Ovary (tissue), 9 donors: Measurements from ENCODE around the gene ZMIZ1. TPM values are rescaled to one million over a fixed set of nuclear protein-coding genes. Genes with fewer than 3 reads are reported as not detected.

Experiments
- DNase-seq, 5 donors: peaks; one replicate each; pipeline ENCODE4 v3.0.0-alpha.2; 2019 to 2020
- H3K27ac ChIP-seq, 2 donors: fragments of 200-600 bp; one replicate each; pipeline versions ENCODE4 v1.5.1 to v1.8.0; 2019 to 2022
- H3K27me3 ChIP-seq: fragments of 200-600 bp; one replicate; pipeline ENCODE4 v1.8.0; 2022
- H3K36me3 ChIP-seq: fragments of 200-600 bp; sonication (generic); one replicate; pipeline ENCODE4 v1.5.1; 2019
- H3K4me1 ChIP-seq: one replicate; pipeline ENCODE4 v1.8.1; 2013; ENCODE audit warnings: mild to moderate bottlenecking, moderate library complexity; ENCODE audit not compliant: insufficient read depth
- H3K4me3 ChIP-seq: fragments of 200-600 bp; sonication (generic); one replicate; pipeline ENCODE4 v1.5.1; 2017
- H3K9me3 ChIP-seq, 2 donors: fragments of 200-600 bp in 1 of 2; sonication (generic) in 1 of 2; one replicate each; pipeline versions ENCODE4 v1.5.1 to v1.8.1; 2013 to 2019; ENCODE audit warnings: mild to moderate bottlenecking in 1 of 2, moderate library complexity in 1 of 2
- CTCF ChIP-seq, 3 donors: fragments of 450-650 bp in 2 of 3; fragments of 200-600 bp in 1 of 3; IDR thresholded peaks; one replicate each; pipeline versions ENCODE4 v1.5.1 to v1.8.0; 2016 to 2022; ENCODE audit warnings: antibody characterized with exemption in 3 of 3, mild to moderate bottlenecking in 1 of 3
- EP300 ChIP-seq: sonication (generic); formaldehyde crosslinking; IDR thresholded peaks from one replicate; pipeline ENCODE4 v1.6.1; 2017; ENCODE audit warnings: antibody characterized with exemption
- POLR2A ChIP-seq: fragments of 450-650 bp; IDR thresholded peaks from one replicate; pipeline ENCODE4 v1.6.1; 2017; ENCODE audit warnings: antibody characterized with exemption, mild to moderate bottlenecking, moderate library complexity
- WGBS, 3 donors: extraction: QIAGEN DNeasy Blood & Tissue Kit in 1 of 3; methylation state at CpG; one replicate each; pipeline versions ENCODE4 v1.1.5 to v1.1.7; 2013 to 2017; 5-methylcytosine and 5-hydroxymethylcytosine counted together
- intact Hi-C, 4 donors: fragments of 100-400 bp; cut with DNase I; formaldehyde crosslinking; loops; one replicate each; pipeline versions ENCODE4 v1.11.0 to v1.15.1; 2022 to 2023
- polyA plus RNA-seq, 2 donors: library from polyadenylated mRNA; stranded (reverse); fragments of 200-250 nt in 1 of 2; fragments of 350-450 nt in 1 of 2; fragmentation: Illumina TruSeq in 1 of 2; extraction: RNeasy Lipid Tissue Mini Kit (QIAGEN cat#74804) in 1 of 2; gene quantifications; one replicate each; pipeline ENCODE4 v1.2.3, GENCODE V29; 2013 to 2014
- total RNA-seq, 7 donors: library from RNA; depleted of rRNA in 2 of 7; stranded (reverse); fragments of >200 nt in 2 of 7; fragmentation: NEBNext Ultra II Directional in 3 of 7; extraction: Animal tissue kit (Norgen Biotek cat#: 25700) in 3 of 7; gene quantifications; one replicate each; pipeline versions ENCODE4 v1.1.0 to v1.2.4, GENCODE V29; 2016 to 2023
- donor health status: DM: no; HTN: no; CAD: no; lungs with moderate emphysema.
- donor health status: DM: no; HTN: no; CAD: no.
- donor health status: Bipolar disorder and iron deficiency.
- donor health status: DM: yes; HTN: yes; CAD: no.
- donor health status: DM: no; HTN: no; CAD: no.
- donor health status: DM: yes; HTN: yes; CAD: no.

Gene ZMIZ1
- total and polyA plus RNA-seq, 9 donors, result 30.3 to 117 (median 69.1) TPM

DNA sequence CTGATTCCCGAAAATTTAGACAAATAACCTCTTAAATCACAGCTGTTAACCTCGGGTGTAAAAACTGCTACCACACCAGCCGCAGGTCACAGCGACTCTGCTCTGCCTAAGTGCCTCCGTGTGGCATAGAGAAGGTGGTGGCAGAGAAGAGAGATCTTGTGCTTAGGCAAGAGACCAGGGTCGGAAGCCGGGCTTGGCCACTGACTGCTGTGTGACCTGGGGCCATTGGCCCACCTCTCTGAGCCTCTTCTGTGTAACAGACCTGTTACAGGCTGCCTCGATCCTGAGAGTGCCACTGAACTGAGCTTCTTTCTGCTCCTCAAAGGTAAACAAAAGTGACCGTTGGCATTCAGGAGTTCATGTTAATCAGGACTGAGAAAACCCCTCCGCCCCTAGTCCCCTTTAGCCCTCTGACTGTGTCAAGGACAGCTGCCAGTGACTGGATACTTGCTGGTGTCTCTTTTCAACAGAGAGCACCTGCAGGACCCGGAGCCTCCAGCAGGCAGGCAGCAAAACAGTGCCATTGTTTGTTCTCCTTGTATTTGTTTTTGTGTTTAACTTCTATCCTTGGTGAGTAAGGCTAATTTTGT is 36.5 kb downstream of the ZMIZ1 start:
- peak overlapping the region; percentile 6 to 60 for H3K27ac ChIP-seq
- WGBS, 3 donors, result 34 to 43% (median 42%) methylated on average over 11 of the region's 11 CpGs
- TF ChIP-seq CTCF (IDR thresholded peaks at IDR 0.05), result peak in 1 of 3 donors; percentile 32
- TF ChIP-seq POLR2A, result no peak
- no peak for TF ChIP-seq EP300
- DNase-seq, result no peak
- intact Hi-C loops, result no loop called here
- H3K9me3 ChIP-seq, result no peaks in the 10 kb centered on the region
- H3K36me3 ChIP-seq, result no peaks in the 10 kb centered on the region
- peaks cover 68% of the 10 kb centered on the region for H3K4me1 ChIP-seq
- H3K27me3 ChIP-seq, result no peaks in the 10 kb centered on the region
- no peak overlapping the region for H3K4me3 ChIP-seq

- no peaks in the 10 kb centered on the region for H3K27me3 ChIP-seq
- intact Hi-C loops, result no loop called here
- no peak overlapping the region for H3K4me3 ChIP-seq
- H3K4me1 ChIP-seq, result peaks cover 64% of the 10 kb centered on the region
- H3K9me3 ChIP-seq, result no peaks in the 10 kb centered on the region
- peak overlapping the region in 1 of 2 donors; percentile 60 for H3K27ac ChIP-seq
- DNase-seq, result no peak
- TF ChIP-seq CTCF (IDR thresholded peaks at IDR 0.05), result no peak
- TF ChIP-seq EP300, result no peak
- TF ChIP-seq POLR2A, result no peak
- no peaks in the 10 kb centered on the region for H3K36me3 ChIP-seq
- WGBS, 3 donors, result 62 to 73% (median 67%) methylated on average over 6 of the region's 6 CpGs
Measured at GRCh38 chr10:79105818-79106217, 37.1 kb downstream of the ZMIZ1 start.

- intact Hi-C loops, result no loop called here
- no peak for DNase-seq
- Histone ChIP-seq H3K4me3 (no peak overlapping the region), H3K36me3 (no peaks in the 10 kb centered on the region), H3K4me1 (peaks cover 59% of the 10 kb centered on the region), H3K27me3 (no peaks in the 10 kb centered on the region), H3K27ac (peak overlapping the region in 1 of 2 donors; percentile 60), H3K9me3 (no peaks in the 10 kb centered on the region)
- 82 to 91% (median 82%) methylated on average over 10 of the region's 10 CpGs for WGBS, 3 donors
- no peak for TF ChIP-seq CTCF (IDR thresholded peaks at IDR 0.05)
Measured at GRCh38 chr10:79106256-79107050, 37.7 kb downstream of the ZMIZ1 start.

DNA sequence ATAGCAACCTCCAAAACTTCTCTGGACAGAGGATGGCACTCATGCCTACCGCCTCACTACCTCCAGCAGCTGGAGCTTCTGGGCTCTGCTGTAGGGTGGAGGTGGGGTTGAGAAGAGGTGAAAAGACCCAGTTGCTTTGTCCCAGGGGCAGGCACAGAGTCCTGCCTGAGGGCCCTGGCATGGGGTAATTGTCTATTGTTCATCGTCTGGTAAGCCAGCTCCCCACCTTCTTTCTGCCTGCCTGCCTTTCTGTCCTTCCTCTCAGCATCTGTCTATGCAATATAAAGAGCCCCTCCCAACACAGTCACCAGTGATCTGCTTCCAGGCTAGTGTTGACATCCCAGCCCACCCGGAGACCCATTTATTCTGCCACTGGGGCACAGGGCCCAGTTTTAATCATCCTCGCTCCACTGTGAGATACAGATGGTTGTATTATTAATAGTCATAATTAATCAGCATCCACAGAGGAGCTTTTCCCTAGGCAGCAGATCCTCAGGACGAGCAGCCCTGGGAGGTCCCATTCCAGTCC is 39.0 kb downstream of the ZMIZ1 start:
- Histone ChIP-seq H3K27me3 (no peaks in the 10 kb centered on the region), H3K36me3 (no peaks in the 10 kb centered on the region), H3K4me3 (no peak overlapping the region), H3K9me3 (no peaks in the 10 kb centered on the region), H3K4me1 (peaks cover 58% of the 10 kb centered on the region), H3K27ac (peak overlapping the region; percentile 5 to 14)
- TF ChIP-seq EP300 (no peak), CTCF (IDR thresholded peaks at IDR 0.05) (no peak), POLR2A (no peak)
- 47 to 60% (median 58%) methylated on average over 5 of the region's 5 CpGs for WGBS, 3 donors
- no peak for DNase-seq
- intact Hi-C loops, result no loop called here
